NCI-H146 treated with DMSO at 0.1 percent for 48 hours (cell line): Measurements from ENCODE around the gene PGPEP1.
"Not testable (repeated sequence)": the region's sequence is repeated elsewhere in the genome, so short reads cannot be mapped to it uniquely, and the experiment has no call there.

Source experiments
- DNase-seq: peaks from one replicate; lab custom pipeline; 2025; ENCODE audit not compliant: unreplicated experiment; lab: John Stamatoyannopoulos, UW

Gene PGPEP1

GRCh38 chr19:18308051-18308947 is 32.1 kb upstream of the PGPEP1 start:
- no peak for DNase-seq

GRCh38 chr19:18308948-18309325 is 31.5 kb upstream of the PGPEP1 start:
- no peak for DNase-seq

- no peak for DNase-seq
Observed at GRCh38 chr19:18309525-18310064, 30.8 kb upstream of the PGPEP1 start.

GRCh38 chr19:18310118-18310909 is 30.1 kb upstream of the PGPEP1 start:
- DNase-seq = no peak

- DNase-seq = no peak
Observed at GRCh38 chr19:18310966-18311365, 29.4 kb upstream of the PGPEP1 start.

- no peak for DNase-seq
Observed at GRCh38 chr19:18311502-18312091, 28.8 kb upstream of the PGPEP1 start.

GRCh38 chr19:18312092-18312534 is 28.3 kb upstream of the PGPEP1 start:
- no peak for DNase-seq

GRCh38 chr19:18313398-18313797 is 27.0 kb upstream of the PGPEP1 start:
- no peak for DNase-seq

GRCh38 chr19:18317961-18318800 is 22.2 kb upstream of the PGPEP1 start:
- no peak for DNase-seq

- no peak for DNase-seq
Observed at GRCh38 chr19:18319591-18320135, 20.7 kb upstream of the PGPEP1 start.

GRCh38 chr19:18320865-18321733 is 19.3 kb upstream of the PGPEP1 start:
- DNase-seq = no peak

- no peak for DNase-seq
Observed at GRCh38 chr19:18321734-18322102, 18.7 kb upstream of the PGPEP1 start.

GRCh38 chr19:18322318-18322758 is 18.1 kb upstream of the PGPEP1 start:
- DNase-seq = peak; percentile 41

- peak; percentile 98 for DNase-seq
Observed at GRCh38 chr19:18322759-18323460, 17.5 kb upstream of the PGPEP1 start, which contains the start of gene LSM4. TSS of gene LSM4 (minus strand) at chr19:18323076. CDS start at chr19:18323020, 56 bp downstream.

- DNase-seq = not testable (repeated sequence)
Observed at GRCh38 chr19:18324373-18324731, 16.0 kb upstream of the PGPEP1 start.

- DNase-seq = no peak
Observed at GRCh38 chr19:18326772-18327171, 13.6 kb upstream of the PGPEP1 start.

GRCh38 chr19:18328340-18329034 is 11.9 kb upstream of the PGPEP1 start:
- DNase-seq = peak; percentile 98

GRCh38 chr19:18329035-18329376 is 11.4 kb upstream of the PGPEP1 start:
- DNase-seq = no peak
